Measurements from ENCODE around the gene CXCL14. TPM values are rescaled to one million over a fixed set of nuclear protein-coding genes. Genes with fewer than 3 reads are reported as not detected.
A peak's percentile ranks its signal among the peaks of the same experiment; 100 is the strongest.

CXCL14 gene
- total and polyA plus RNA-seq, 2 donors (not counting 1 experiment from before 2014, with no cell fraction given), result 0.17 TPM; not detected in 1

GRCh38 chr5:135537745-135538144 is 41.0 kb downstream of the CXCL14 start:
- no peak overlapping the region for H3K27ac ChIP-seq (ENCODE audit: insufficient read depth, low read length)
- no peak overlapping the region for H3K4me3 ChIP-seq (replicated peaks in 1 of 4; ENCODE audit: control extremely low read depth in 1 of 4, insufficient read depth in 1 of 4, low read depth in 3 of 4, low read length in 4 of 4)
- TF ChIP-seq EZH2 (IDR thresholded peaks at IDR 0.05; ENCODE audit: low read length, missing control alignments), result no peak
- TF ChIP-seq CTCF (conservative IDR thresholded peaks at IDR 0.05 in 1 of 2, IDR thresholded peaks at IDR 0.05 in 1 of 2; ENCODE audit: low read depth in 1 of 2, low read length in 2 of 2), result no peak
- no peaks in the 10 kb centered on the region for H3K36me3 ChIP-seq (ENCODE audit: control insufficient read depth, insufficient read depth, low read length)
- H3K9ac ChIP-seq (ENCODE audit: insufficient read depth, low read length), result no peak overlapping the region
- H4K20me1 ChIP-seq (ENCODE audit: control insufficient read depth, extremely low read depth, insufficient read depth, low read length), result no peaks in the 10 kb centered on the region
- no peaks in the 10 kb centered on the region for H3K9me3 ChIP-seq (ENCODE audit: control insufficient read depth, insufficient read depth, low read depth, low read length)
- DNase-seq (ENCODE audit: low read depth in 2 of 2), result no peak
- H3K4me2 ChIP-seq (ENCODE audit: extremely low read depth, insufficient read depth, low read length), result no peak overlapping the region
- H2AFZ ChIP-seq (ENCODE audit: low read length), result no peak overlapping the region
- H3K4me1 ChIP-seq (ENCODE audit: control insufficient read depth, extremely low read depth, insufficient read depth, low read length), result no peaks in the 10 kb centered on the region
- H3K27me3 ChIP-seq (ENCODE audit: control insufficient read depth, insufficient read depth, low read length), result peaks cover 52% of the 10 kb centered on the region
- no peaks in the 10 kb centered on the region for H3K79me2 ChIP-seq (ENCODE audit: control insufficient read depth, insufficient read depth, low read length)

- Histone ChIP-seq H3K4me1 (ENCODE audit: control insufficient read depth, extremely low read depth, insufficient read depth, low read length) (no peaks in the 10 kb centered on the region), H4K20me1 (ENCODE audit: control insufficient read depth, extremely low read depth, insufficient read depth, low read length) (no peaks in the 10 kb centered on the region), H3K79me2 (ENCODE audit: control insufficient read depth, insufficient read depth, low read length) (no peaks in the 10 kb centered on the region), H3K4me2 (ENCODE audit: extremely low read depth, insufficient read depth, low read length) (no peak overlapping the region), H3K27ac (ENCODE audit: insufficient read depth, low read length) (no peak overlapping the region), H3K9ac (ENCODE audit: insufficient read depth, low read length) (no peak overlapping the region), H3K4me3 (replicated peaks in 1 of 4; ENCODE audit: control extremely low read depth in 1 of 4, insufficient read depth in 1 of 4, low read depth in 3 of 4, low read length in 4 of 4) (no peak overlapping the region), H3K27me3 (ENCODE audit: control insufficient read depth, insufficient read depth, low read length) (peaks cover 52% of the 10 kb centered on the region), H3K36me3 (ENCODE audit: control insufficient read depth, insufficient read depth, low read length) (no peaks in the 10 kb centered on the region), H2AFZ (ENCODE audit: low read length) (no peak overlapping the region), H3K9me3 (ENCODE audit: control insufficient read depth, insufficient read depth, low read depth, low read length) (no peaks in the 10 kb centered on the region)
- TF ChIP-seq CTCF (conservative IDR thresholded peaks at IDR 0.05 in 1 of 2, IDR thresholded peaks at IDR 0.05 in 1 of 2; ENCODE audit: low read depth in 1 of 2, low read length in 2 of 2) (no peak), EZH2 (IDR thresholded peaks at IDR 0.05; ENCODE audit: low read length, missing control alignments) (no peak)
- no peak for DNase-seq (ENCODE audit: low read depth in 2 of 2)
Measured at GRCh38 chr5:135537271-135537670, 41.5 kb downstream of the CXCL14 start.

GRCh38 chr5:135535820-135536801 is 42.7 kb downstream of the CXCL14 start, which contains the start of gene NEUROG1:
TSS of gene NEUROG1 (minus strand) at chr5:135535964. CDS start at chr5:135535690, 274 bp downstream.
- Histone ChIP-seq H2AFZ (ENCODE audit: low read length) (no peak within 1 kb of the TSS), H3K27me3 (ENCODE audit: control insufficient read depth, insufficient read depth, low read length) (peaks cover 43% of the 10 kb centered on the region), H3K36me3 (ENCODE audit: control insufficient read depth, insufficient read depth, low read length) (no peaks in the 10 kb centered on the region), H4K20me1 (ENCODE audit: control insufficient read depth, extremely low read depth, insufficient read depth, low read length) (no peaks in the 10 kb centered on the region), H3K27ac (ENCODE audit: insufficient read depth, low read length) (no peak within 1 kb of the TSS), H3K9me3 (ENCODE audit: control insufficient read depth, insufficient read depth, low read depth, low read length) (no peaks in the 10 kb centered on the region), H3K4me1 (ENCODE audit: control insufficient read depth, extremely low read depth, insufficient read depth, low read length) (no peaks in the 10 kb centered on the region), H3K4me2 (ENCODE audit: extremely low read depth, insufficient read depth, low read length) (no peak within 1 kb of the TSS), H3K4me3 (replicated peaks in 1 of 4; ENCODE audit: control extremely low read depth in 1 of 4, insufficient read depth in 1 of 4, low read depth in 3 of 4, low read length in 4 of 4) (no peak within 1 kb of the TSS), H3K79me2 (ENCODE audit: control insufficient read depth, insufficient read depth, low read length) (no peaks in the 10 kb centered on the region), H3K9ac (ENCODE audit: insufficient read depth, low read length) (no peak within 1 kb of the TSS)
- no peak for DNase-seq (ENCODE audit: low read depth in 2 of 2)
- peak; percentile 79 for TF ChIP-seq EZH2 (IDR thresholded peaks at IDR 0.05; ENCODE audit: low read length, missing control alignments)
- TF ChIP-seq CTCF (conservative IDR thresholded peaks at IDR 0.05 in 1 of 2, IDR thresholded peaks at IDR 0.05 in 1 of 2; ENCODE audit: low read depth in 1 of 2, low read length in 2 of 2), result no peak

Measured in fibroblast of lung (primary cell).